Measurements from ENCODE around the gene UBN2. TPM values are rescaled to one million over a fixed set of nuclear protein-coding genes. Genes with fewer than 3 reads are reported as not detected.

The UBN2 gene
- total RNA-seq, 1 donor from 2014 or later, result 21.0 TPM

DNA sequence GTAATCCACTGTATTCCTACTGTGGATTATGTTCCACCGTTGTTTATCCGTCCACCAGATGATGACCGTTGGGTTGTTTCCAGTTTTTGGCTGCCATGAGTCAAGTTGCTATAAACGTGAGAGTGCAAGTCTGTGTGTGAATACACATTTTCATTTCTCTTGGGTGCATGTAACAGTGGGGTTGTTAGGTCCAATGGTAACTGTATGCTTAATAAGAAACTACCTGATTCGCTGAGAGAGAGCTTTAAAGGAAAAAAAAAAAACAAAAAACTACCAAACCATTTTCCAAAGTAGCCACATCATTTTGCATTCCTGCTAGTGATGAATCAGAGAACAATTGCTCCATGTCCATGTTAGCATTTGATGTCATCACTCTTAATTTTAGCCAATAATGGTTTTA lies 15.9 kb downstream of the UBN2 start:
- Mint-ChIP-seq H3K27me3 (no peaks in the 10 kb centered on the region), H3K27ac (no peak overlapping the region), H3K4me3 (no peak overlapping the region), H3K9me3 (no peaks in the 10 kb centered on the region), H3K4me1 (no peaks in the 10 kb centered on the region), H3K36me3 (ENCODE audit: low read depth) (peaks cover 70% of the 10 kb centered on the region)
- no peak for DNase-seq
- CTCF ChIA-PET, result no interaction called here
- TF ChIP-seq, protein P1, sequence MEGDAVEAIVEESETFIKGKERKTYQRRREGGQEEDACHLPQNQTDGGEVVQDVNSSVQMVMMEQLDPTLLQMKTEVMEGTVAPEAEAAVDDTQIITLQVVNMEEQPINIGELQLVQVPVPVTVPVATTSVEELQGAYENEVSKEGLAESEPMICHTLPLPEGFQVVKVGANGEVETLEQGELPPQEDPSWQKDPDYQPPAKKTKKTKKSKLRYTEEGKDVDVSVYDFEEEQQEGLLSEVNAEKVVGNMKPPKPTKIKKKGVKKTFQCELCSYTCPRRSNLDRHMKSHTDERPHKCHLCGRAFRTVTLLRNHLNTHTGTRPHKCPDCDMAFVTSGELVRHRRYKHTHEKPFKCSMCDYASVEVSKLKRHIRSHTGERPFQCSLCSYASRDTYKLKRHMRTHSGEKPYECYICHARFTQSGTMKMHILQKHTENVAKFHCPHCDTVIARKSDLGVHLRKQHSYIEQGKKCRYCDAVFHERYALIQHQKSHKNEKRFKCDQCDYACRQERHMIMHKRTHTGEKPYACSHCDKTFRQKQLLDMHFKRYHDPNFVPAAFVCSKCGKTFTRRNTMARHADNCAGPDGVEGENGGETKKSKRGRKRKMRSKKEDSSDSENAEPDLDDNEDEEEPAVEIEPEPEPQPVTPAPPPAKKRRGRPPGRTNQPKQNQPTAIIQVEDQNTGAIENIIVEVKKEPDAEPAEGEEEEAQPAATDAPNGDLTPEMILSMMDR (IDR thresholded peaks at IDR 0.05), result no peak
- ATAC-seq (ENCODE audit: low read depth), result no peak
- intact Hi-C loops (cut with micrococcal nuclease), result no loop called here
- POLR2A ChIA-PET, result no interaction called here

DNA sequence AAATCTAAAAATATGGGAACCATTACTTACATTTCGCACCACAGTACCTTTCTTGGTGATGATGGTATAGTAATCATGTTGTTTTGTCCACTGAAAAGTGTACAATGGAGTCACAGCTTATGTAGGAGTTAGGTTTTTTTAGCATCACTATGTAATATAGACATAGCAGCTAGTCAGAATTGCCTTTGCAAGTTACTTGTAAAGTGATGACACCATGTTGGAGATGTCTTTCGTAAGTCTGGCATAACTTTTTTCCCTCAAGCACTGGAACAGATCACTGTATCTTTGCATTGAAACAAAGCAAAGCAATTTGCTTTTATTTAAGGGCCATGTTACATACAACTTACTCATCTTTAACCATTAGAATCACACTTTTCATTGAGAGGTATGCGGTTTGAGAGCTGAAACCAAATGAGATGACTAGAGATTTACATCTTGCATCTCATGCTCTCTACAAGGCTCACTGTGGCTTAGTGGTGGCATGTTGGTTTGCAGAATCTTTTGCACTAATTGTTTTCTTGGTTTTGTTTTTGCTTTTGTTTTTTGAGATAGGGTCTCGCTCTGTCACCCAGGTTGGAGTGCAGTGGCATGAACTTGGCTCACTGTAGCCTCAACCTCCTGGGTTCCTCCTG lies 18.3 kb downstream of the UBN2 start:
- Mint-ChIP-seq H3K4me3 (no peak overlapping the region), H3K27ac (no peak overlapping the region), H3K9me3 (no peaks in the 10 kb centered on the region), H3K27me3 (no peaks in the 10 kb centered on the region), H3K36me3 (ENCODE audit: low read depth) (peaks cover 66% of the 10 kb centered on the region), H3K4me1 (no peaks in the 10 kb centered on the region)
- DNase-seq, result no peak
- TF ChIP-seq, protein P1 (IDR thresholded peaks at IDR 0.05), result no peak
- CTCF ChIA-PET, result no interaction called here
- intact Hi-C loops (cut with micrococcal nuclease), result no loop called here
- POLR2A ChIA-PET, result no interaction called here
- no peak for ATAC-seq (ENCODE audit: low read depth)

DNA sequence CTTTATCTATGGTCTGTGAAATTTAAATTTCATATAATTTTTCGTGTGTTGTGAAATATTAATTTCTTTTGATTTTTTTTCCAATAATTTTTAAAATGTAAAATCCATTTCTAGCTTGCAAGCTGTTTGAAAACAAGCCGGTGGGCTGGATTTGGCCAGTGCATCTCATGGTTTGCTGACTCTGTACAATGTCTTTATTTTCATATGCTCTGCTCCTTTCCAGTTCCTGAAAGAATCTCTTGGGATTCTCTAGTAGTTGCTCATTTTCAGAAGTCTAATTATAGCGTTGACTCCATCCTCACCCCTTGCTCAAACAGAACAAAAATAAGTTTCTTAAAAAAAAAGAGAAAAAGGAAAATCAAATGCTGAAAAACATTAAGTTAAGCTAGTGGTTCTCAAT lies 21.4 kb downstream of the UBN2 start:
- CTCF ChIA-PET, result no interaction called here
- H3K9me3 Mint-ChIP-seq, result no peaks in the 10 kb centered on the region
- peaks cover 64% of the 10 kb centered on the region for H3K36me3 Mint-ChIP-seq (ENCODE audit: low read depth)
- intact Hi-C loops (cut with micrococcal nuclease), result loop anchor here (5.0 kb wide), 1 partner anchor 235 kb away; no protein-coding TSS in a partner anchor
- ATAC-seq (ENCODE audit: low read depth) (no peak), DNase-seq (no peak)
- no peaks in the 10 kb centered on the region for H3K27me3 Mint-ChIP-seq
- no peak overlapping the region for H3K4me3 Mint-ChIP-seq
- no peak overlapping the region for H3K27ac Mint-ChIP-seq
- H3K4me1 Mint-ChIP-seq, result no peaks in the 10 kb centered on the region
- TF ChIP-seq, protein P1 (IDR thresholded peaks at IDR 0.05), result no peak
- POLR2A ChIA-PET, result no interaction called here

DNA sequence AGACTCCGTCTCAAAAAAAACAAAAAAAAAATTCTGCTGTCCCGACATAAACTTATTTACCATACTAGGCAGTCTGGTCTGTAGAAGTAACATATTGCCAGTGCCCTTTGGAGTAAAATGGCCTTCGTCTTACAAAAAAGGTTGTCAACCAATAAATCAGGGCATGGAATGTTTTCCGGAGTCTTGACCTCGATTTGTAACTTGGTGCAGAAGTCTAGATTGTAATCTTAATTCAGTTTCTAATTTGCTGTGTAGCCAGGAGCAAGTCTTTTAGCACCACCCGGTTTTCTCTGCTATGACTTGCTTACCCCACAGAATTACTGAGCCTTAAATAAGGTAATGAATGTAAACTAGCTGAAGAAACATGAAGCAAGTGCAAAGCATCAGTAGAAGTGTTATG lies 23.2 kb downstream of the UBN2 start:
- no peak overlapping the region for H3K4me3 Mint-ChIP-seq
- H3K4me1 Mint-ChIP-seq, result no peaks in the 10 kb centered on the region
- no peaks in the 10 kb centered on the region for H3K9me3 Mint-ChIP-seq
- DNase-seq (no peak), ATAC-seq (ENCODE audit: low read depth) (no peak)
- no peak overlapping the region for H3K27ac Mint-ChIP-seq
- TF ChIP-seq, protein P1 (IDR thresholded peaks at IDR 0.05), result no peak
- ChIA-PET POLR2A (no interaction called here), CTCF (no interaction called here)
- intact Hi-C loops (cut with micrococcal nuclease), result loop anchor here (5.0 kb wide), 1 partner anchor 237 kb away; no protein-coding TSS in a partner anchor
- no peaks in the 10 kb centered on the region for H3K27me3 Mint-ChIP-seq
- H3K36me3 Mint-ChIP-seq (ENCODE audit: low read depth), result peaks cover 59% of the 10 kb centered on the region

DNA sequence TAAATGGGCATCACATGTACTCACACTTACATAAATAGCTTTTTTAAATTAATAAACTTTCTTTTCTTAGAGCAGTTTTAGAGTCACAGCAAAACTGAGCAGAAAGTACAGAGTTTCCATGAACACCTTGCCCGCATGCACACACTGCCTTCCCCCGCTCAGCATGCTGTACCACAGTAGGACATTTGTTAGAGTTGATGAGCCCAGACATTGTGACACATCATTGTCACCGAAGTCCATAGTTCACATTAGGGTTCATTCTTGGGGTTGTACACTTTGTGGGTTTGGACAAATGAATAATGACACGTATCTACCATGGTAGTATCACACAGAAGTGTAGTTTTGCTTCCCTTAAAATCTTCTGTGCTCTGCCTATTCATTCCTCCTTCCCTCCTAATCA lies 23.7 kb downstream of the UBN2 start:
- Mint-ChIP-seq H3K36me3 (ENCODE audit: low read depth) (peaks cover 57% of the 10 kb centered on the region), H3K27ac (no peak overlapping the region), H3K27me3 (no peaks in the 10 kb centered on the region), H3K4me3 (no peak overlapping the region), H3K4me1 (no peaks in the 10 kb centered on the region), H3K9me3 (no peaks in the 10 kb centered on the region)
- ChIA-PET POLR2A (no interaction called here), CTCF (no interaction called here)
- intact Hi-C loops (cut with micrococcal nuclease), result loop anchor here (5.0 kb wide), 1 partner anchor 237 kb away; no protein-coding TSS in a partner anchor
- ATAC-seq (ENCODE audit: low read depth) (no peak), DNase-seq (no peak)
- TF ChIP-seq, protein P1 (IDR thresholded peaks at IDR 0.05), result no peak
